PFSK-1 (cell line): ENCODE measurements around the gene HIVEP1.

Experiments used
- FOXP2 ChIP-seq: optimal IDR thresholded peaks from 2 replicates; pipeline ENCODE3; 2011; ENCODE audit warnings: borderline replicate concordance, control low read depth, inconsistent platforms; ENCODE audit not compliant: insufficient read depth; ENCODE audit errors: extremely low read length, extremely low read depth
- POLR2AphosphoS5 ChIP-seq: IDR thresholded peaks from 2 replicates; pipeline ENCODE4 v1.6.1; 2012; ENCODE audit warnings: low read depth, mild to moderate bottlenecking, control low read depth, low read length, moderate library complexity
- REST ChIP-seq, 2 experiments: IDR thresholded peaks; 2 replicates each; pipeline versions ENCODE4 v1.6.1 to v1.8.0; 2011 to 2012; ENCODE audit warnings: low read depth in 2 of 2, low read length in 2 of 2, control low read depth in 1 of 2, inconsistent platforms in 1 of 2, mild to moderate bottlenecking in 1 of 2, moderate library complexity in 1 of 2; ENCODE audit not compliant: insufficient read depth in 1 of 2
- SIN3A ChIP-seq: IDR thresholded peaks from 2 replicates; pipeline ENCODE4 v1.6.1; 2012; ENCODE audit warnings: mild to moderate bottlenecking, low read length, moderate library complexity, borderline replicate concordance; ENCODE audit not compliant: insufficient read depth
- TAF1 ChIP-seq: IDR thresholded peaks from 2 replicates; pipeline ENCODE4 v1.6.1; 2012; ENCODE audit warnings: low read length, control low read depth, borderline replicate concordance; ENCODE audit not compliant: insufficient read depth

The HIVEP1 gene

GRCh38 chr6:12134581-12134980 lies 122.5 kb downstream of the HIVEP1 start:
- TF ChIP-seq REST (IDR thresholded peaks at IDR 0.05; ENCODE audit: insufficient read depth in 1 of 2, low read depth in 2 of 2, low read length in 2 of 2), result no peak
- TF ChIP-seq POLR2AphosphoS5, result no peak
- no peak for TF ChIP-seq FOXP2
- TF ChIP-seq TAF1, result no peak
- TF ChIP-seq SIN3A, result no peak

GRCh38 chr6:12134991-12135390 lies 122.9 kb downstream of the HIVEP1 start:
- TF ChIP-seq REST (IDR thresholded peaks at IDR 0.05; ENCODE audit: insufficient read depth in 1 of 2, low read depth in 2 of 2, low read length in 2 of 2) (no peak), POLR2AphosphoS5 (no peak), FOXP2 (no peak), TAF1 (no peak), SIN3A (no peak)

- TF ChIP-seq POLR2AphosphoS5, result no peak
- TF ChIP-seq SIN3A, result no peak
- no peak for TF ChIP-seq FOXP2
- no peak for TF ChIP-seq REST (IDR thresholded peaks at IDR 0.05; ENCODE audit: insufficient read depth in 1 of 2, low read depth in 2 of 2, low read length in 2 of 2)
- TF ChIP-seq TAF1, result no peak
Observed at GRCh38 chr6:12136905-12137304, 124.8 kb downstream of the HIVEP1 start.

GRCh38 chr6:12137480-12137879 lies 125.4 kb downstream of the HIVEP1 start:
- TF ChIP-seq REST (IDR thresholded peaks at IDR 0.05; ENCODE audit: insufficient read depth in 1 of 2, low read depth in 2 of 2, low read length in 2 of 2) (no peak), TAF1 (no peak), FOXP2 (no peak), POLR2AphosphoS5 (no peak), SIN3A (no peak)

GRCh38 chr6:12138381-12138780 lies 126.3 kb downstream of the HIVEP1 start:
- TF ChIP-seq REST (IDR thresholded peaks at IDR 0.05; ENCODE audit: insufficient read depth in 1 of 2, low read depth in 2 of 2, low read length in 2 of 2) (no peak), SIN3A (no peak), POLR2AphosphoS5 (no peak)
